Glutamatergic neuron (in vitro differentiated cells): ENCODE results near the gene TNFRSF11A. TPM values are rescaled to one million over a fixed set of nuclear protein-coding genes. Genes with fewer than 3 reads are reported as not detected.

Experiments
- DNase-seq: peaks from one replicate; pipeline ENCODE4 v3.0.0; 2022
- H3K27ac Mint-ChIP-seq: one replicate; pipeline ENCODE4 v1.8.0; 2020; ENCODE audit warnings: mild to moderate bottlenecking, mixed read lengths, inconsistent platforms; ENCODE audit not compliant: unreplicated experiment
- H3K27me3 Mint-ChIP-seq: one replicate; pipeline ENCODE4 v1.8.0; 2020; ENCODE audit warnings: mild to moderate bottlenecking, moderate library complexity, mixed read lengths, inconsistent platforms; ENCODE audit not compliant: unreplicated experiment
- H3K36me3 Mint-ChIP-seq: one replicate; pipeline ENCODE4 v1.8.0; 2020; ENCODE audit warnings: mild to moderate bottlenecking, mixed read lengths, inconsistent platforms; ENCODE audit not compliant: unreplicated experiment
- H3K4me1 Mint-ChIP-seq: one replicate; pipeline ENCODE4 v1.8.0; 2020; ENCODE audit warnings: mild to moderate bottlenecking, low read depth, mixed read lengths, inconsistent platforms; ENCODE audit not compliant: unreplicated experiment
- H3K4me3 Mint-ChIP-seq: one replicate; pipeline ENCODE4 v1.8.0; 2020; ENCODE audit warnings: mild to moderate bottlenecking, mixed read lengths, inconsistent platforms; ENCODE audit not compliant: unreplicated experiment
- H3K9me3 Mint-ChIP-seq: one replicate; pipeline ENCODE4 v1.8.0; 2020; ENCODE audit warnings: mild to moderate bottlenecking, moderate library complexity, mixed read lengths, inconsistent platforms; ENCODE audit not compliant: unreplicated experiment
- total RNA-seq: library from RNA; stranded (reverse); fragmentation: NEBNext Ultra II Directional; extraction: Animal tissue kit (Norgen Biotek cat#: 25700); gene quantifications from one replicate; pipeline ENCODE4 v1.2.1, GENCODE V29; 2021; ENCODE audit not compliant: unreplicated experiment
- TF ChIP-seq, protein P1 (sequence below): fragments of 200-600 bp; sonication (generic); IDR thresholded peaks from one replicate; pipeline ENCODE4 v1.5.0; 2021; ENCODE audit not compliant: partially characterized antibody, unreplicated experiment

The TNFRSF11A gene
- total RNA-seq, 1 donor from 2014 or later, result 1.2 TPM

DNA sequence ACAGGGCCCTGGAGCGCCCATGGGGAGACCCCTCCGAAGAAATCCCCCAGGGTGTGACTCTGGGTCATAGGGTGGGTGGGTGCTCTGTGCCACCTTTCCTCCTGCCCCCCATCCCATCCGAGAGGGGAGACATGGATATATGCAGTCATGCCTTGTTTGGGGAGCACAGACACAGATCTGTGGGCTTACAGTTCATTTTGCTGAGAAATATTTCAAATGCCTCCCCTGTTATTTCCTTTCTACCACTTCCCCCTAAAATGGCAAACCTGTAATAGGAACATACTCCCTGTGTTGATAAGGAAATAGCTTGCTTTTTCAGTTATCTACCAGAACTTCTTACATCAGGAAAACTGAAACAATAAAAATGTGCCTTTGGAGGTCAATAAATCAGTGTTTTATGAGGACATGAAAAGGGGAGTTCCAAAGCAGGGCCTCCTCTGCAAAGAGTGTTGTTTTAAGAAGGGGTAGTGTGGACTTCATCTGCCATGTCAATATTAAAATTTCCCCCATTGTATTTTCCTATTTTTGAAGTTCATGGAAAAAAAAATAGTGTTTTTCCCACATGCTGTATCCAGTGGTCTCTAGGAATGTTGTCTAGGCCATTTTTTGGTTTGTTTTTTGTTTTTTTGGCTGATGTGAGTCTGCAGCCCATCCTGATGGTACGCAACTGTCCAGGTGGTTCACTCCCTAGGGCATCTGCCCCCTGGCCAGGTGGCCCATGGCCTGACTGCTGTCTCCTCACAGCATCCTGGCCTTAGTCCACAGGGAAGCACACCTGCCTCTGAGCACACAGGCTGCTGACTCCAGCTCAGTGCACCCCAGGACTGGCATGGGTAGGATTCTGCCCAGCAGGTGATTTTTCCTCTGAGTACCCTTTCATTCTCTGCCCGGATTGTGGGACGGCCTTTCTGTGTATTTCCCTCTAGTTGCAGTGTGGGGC is 3.7 kb downstream of the TNFRSF11A start:
- Mint-ChIP-seq H3K4me3 (no peak overlapping the region), H3K27ac (no peak overlapping the region), H3K27me3 (peaks cover 10% of the 10 kb centered on the region), H3K4me1 (peaks cover 23% of the 10 kb centered on the region), H3K36me3 (no peaks in the 10 kb centered on the region), H3K9me3 (peaks cover 7% of the 10 kb centered on the region)
- DNase-seq, result no peak
- TF ChIP-seq, protein P1, sequence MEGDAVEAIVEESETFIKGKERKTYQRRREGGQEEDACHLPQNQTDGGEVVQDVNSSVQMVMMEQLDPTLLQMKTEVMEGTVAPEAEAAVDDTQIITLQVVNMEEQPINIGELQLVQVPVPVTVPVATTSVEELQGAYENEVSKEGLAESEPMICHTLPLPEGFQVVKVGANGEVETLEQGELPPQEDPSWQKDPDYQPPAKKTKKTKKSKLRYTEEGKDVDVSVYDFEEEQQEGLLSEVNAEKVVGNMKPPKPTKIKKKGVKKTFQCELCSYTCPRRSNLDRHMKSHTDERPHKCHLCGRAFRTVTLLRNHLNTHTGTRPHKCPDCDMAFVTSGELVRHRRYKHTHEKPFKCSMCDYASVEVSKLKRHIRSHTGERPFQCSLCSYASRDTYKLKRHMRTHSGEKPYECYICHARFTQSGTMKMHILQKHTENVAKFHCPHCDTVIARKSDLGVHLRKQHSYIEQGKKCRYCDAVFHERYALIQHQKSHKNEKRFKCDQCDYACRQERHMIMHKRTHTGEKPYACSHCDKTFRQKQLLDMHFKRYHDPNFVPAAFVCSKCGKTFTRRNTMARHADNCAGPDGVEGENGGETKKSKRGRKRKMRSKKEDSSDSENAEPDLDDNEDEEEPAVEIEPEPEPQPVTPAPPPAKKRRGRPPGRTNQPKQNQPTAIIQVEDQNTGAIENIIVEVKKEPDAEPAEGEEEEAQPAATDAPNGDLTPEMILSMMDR, result no peak

DNA sequence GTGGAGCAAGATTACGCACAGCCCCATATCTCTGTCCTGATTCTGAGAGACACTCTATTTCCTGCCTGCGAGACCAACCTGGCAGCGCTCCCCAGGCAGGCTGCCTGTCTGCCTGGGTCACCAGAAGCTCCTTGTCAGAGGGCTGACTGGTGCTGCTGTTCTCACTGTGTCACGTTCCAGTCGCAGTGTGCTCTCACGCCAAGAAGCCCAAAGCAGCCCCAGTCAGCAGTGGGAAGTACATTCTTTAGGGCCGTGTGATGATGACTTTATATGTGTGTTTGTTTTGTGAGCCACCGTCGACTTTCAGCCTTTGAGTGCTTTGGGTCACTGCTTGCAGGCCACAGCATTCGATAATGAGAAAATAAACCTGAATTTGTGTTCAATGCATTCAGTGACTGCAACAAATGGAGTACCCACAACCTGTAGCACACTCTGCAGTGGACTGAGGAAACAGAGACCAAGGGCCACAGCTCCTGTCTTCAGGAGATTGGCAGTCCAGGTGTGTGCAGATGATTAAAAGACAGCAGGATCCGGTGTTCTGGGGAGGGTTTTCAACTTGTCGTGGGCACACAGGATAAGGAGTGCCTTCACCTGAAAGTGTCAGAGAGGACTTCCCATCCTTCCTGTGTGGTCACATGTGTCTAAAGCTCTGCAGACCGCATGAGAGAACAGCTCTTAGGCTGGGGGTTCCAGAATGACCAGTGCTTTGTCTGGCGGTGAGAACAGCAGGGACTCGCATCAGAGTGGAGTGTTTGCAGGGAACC is 4.8 kb downstream of the TNFRSF11A start:
- DNase-seq, result no peak
- peaks cover 6% of the 10 kb centered on the region for H3K27me3 Mint-ChIP-seq
- H3K4me3 Mint-ChIP-seq, result no peak overlapping the region
- no peaks in the 10 kb centered on the region for H3K36me3 Mint-ChIP-seq
- peaks cover 21% of the 10 kb centered on the region for H3K4me1 Mint-ChIP-seq
- peaks cover 6% of the 10 kb centered on the region for H3K9me3 Mint-ChIP-seq
- TF ChIP-seq, protein P1, result no peak
- H3K27ac Mint-ChIP-seq, result no peak overlapping the region

DNA sequence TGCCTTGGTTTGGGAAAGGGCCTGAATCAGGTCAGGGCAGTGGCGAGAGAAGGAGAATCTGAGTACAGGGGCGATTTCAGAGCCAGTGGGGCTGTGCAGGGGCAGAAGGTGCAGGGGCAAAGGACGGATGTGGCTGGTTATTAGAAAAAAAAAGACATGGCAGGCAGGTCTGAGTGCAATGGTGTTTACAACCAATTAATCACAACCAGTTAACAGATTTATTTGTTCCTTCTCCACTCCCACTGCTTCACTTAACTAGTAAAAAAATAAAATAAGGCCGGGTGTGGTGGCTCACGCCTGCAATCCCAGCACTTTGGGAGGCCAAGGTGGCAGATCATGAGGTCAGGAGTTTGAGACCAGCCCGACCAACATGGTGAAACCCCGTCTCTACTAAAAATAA is 5.5 kb downstream of the TNFRSF11A start:
- peaks cover 21% of the 10 kb centered on the region for H3K4me1 Mint-ChIP-seq
- H3K9me3 Mint-ChIP-seq, result peaks cover 6% of the 10 kb centered on the region

DNA sequence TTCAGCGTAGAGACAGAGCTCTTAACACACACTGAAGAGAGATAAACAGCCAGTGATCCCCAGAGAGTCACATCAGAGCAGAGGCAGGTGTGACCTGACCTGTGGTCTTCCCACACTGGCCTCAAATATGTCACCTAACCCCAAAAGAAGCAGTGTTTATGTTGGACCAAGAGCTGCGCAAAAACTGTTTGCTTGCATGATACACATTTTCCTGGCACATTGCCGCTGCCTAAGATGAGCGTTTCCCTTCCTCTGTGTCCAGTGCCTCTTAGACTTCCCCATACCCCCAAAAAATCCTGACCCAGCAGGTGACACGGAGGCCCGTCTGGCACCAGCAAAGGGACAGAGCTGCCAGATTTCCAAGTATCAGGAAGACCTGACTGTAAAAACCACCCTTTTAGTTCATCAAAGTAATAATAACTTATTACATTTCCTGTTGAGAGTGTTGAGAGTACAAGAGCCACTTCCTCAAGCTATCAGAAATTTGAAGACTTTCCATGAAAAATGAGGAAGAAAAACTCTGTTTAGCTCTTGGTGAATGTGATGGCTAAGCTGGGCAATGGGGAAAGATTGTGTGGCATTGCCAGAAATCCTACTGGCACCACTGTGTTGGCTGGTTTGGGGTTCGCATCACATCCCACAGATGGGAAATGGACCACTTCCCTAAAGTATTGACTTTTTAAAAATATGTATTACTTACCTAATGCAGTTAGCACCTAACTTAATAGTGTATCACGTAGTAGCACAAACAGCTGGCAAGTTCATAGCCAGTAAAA is 6.7 kb downstream of the TNFRSF11A start:
- Mint-ChIP-seq H3K36me3 (no peaks in the 10 kb centered on the region), H3K4me1 (peaks cover 17% of the 10 kb centered on the region), H3K27me3 (peaks cover 2% of the 10 kb centered on the region), H3K9me3 (peaks cover 4% of the 10 kb centered on the region), H3K27ac (no peak overlapping the region), H3K4me3 (no peak overlapping the region)
- TF ChIP-seq, protein P1, result no peak
- no peak for DNase-seq

More for the DNA sequence above, 5.5 kb downstream of the TNFRSF11A start:
- Mint-ChIP-seq H3K4me3 (no peak overlapping the region), H3K27me3 (peaks cover 6% of the 10 kb centered on the region), H3K27ac (no peak overlapping the region), H3K36me3 (no peaks in the 10 kb centered on the region)
- no peak for DNase-seq
- TF ChIP-seq, protein P1, result no peak
